Smooth muscle cell (in vitro differentiated cells): ENCODE results near the gene HNF4A. TPM values are rescaled to one million over a fixed set of nuclear protein-coding genes. Genes with fewer than 3 reads are reported as not detected.
A peak's percentile ranks its signal among the peaks of the same experiment; 100 is the strongest.

Experiments used
- DNase-seq: peaks from one replicate; lab custom pipeline; 2025; ENCODE audit not compliant: unreplicated experiment; lab: John Stamatoyannopoulos, UW
- H2AFZ ChIP-seq: fragments of 200-600 bp; sonication (generic); 2 replicates; pipeline ENCODE4 v1.6.0; 2016; ENCODE audit warnings: antibody characterized with exemption, low read depth, mild to moderate bottlenecking
- H3F3A ChIP-seq: fragments of 200-600 bp; sonication (generic); 2 replicates; pipeline ENCODE4 v1.6.0; 2017; ENCODE audit warnings: antibody characterized with exemption, low read depth
- H3K27ac ChIP-seq: fragments of 200-600 bp; sonication (generic); 2 replicates; pipeline ENCODE4 v1.5.1; 2016; ENCODE audit warnings: low read depth, mild to moderate bottlenecking
- H3K27me3 ChIP-seq: fragments of 200-600 bp; sonication (generic); 2 replicates; pipeline ENCODE4 v1.6.1; 2016; ENCODE audit warnings: low read depth, mild to moderate bottlenecking
- H3K36me3 ChIP-seq: fragments of 200-600 bp; sonication (generic); 2 replicates; pipeline ENCODE4 v1.5.1; 2016; ENCODE audit warnings: low read depth
- H3K4me1 ChIP-seq: fragments of 200-600 bp; sonication (generic); 2 replicates; pipeline ENCODE4 v1.5.1; 2016; ENCODE audit warnings: low read depth
- H3K4me2 ChIP-seq: fragments of 200-600 bp; sonication (generic); 2 replicates; pipeline ENCODE4 v1.6.0; 2016; ENCODE audit warnings: mild to moderate bottlenecking
- H3K4me3 ChIP-seq: fragments of 200-600 bp; sonication (generic); 2 replicates; pipeline ENCODE4 v1.5.1; 2016; ENCODE audit warnings: mild to moderate bottlenecking
- H3K79me2 ChIP-seq: fragments of 200-600 bp; sonication (generic); 2 replicates; pipeline ENCODE4 v1.6.0; 2016; ENCODE audit warnings: low read depth, mild to moderate bottlenecking
- H3K9ac ChIP-seq: fragments of 200-600 bp; sonication (generic); 2 replicates; pipeline ENCODE4 v1.6.0; 2016; ENCODE audit warnings: low read depth
- H3K9me3 ChIP-seq: fragments of 200-600 bp; sonication (generic); replicated peaks from 2 replicates; pipeline ENCODE4 v1.5.1; 2016; ENCODE audit warnings: low read depth
- H4K20me1 ChIP-seq: fragments of 200-600 bp; sonication (generic); 2 replicates; pipeline ENCODE4 v1.6.0; 2016; ENCODE audit warnings: low read depth
- WGBS: methylation state at CpG from one replicate; pipeline ENCODE4 v1.1.7; 2016; ENCODE audit warnings: low lambda C conversion rate; 5-methylcytosine and 5-hydroxymethylcytosine counted together
- polyA plus RNA-seq: library from polyadenylated mRNA; unstranded; fragments of >200 nt; fragmentation: Nextera tagmentation; extraction: Ambion mirVana; gene quantifications from 2 replicates; pipeline ENCODE4 v1.2.1, GENCODE V29; 2016
- total RNA-seq: library from RNA; depleted of rRNA; stranded (reverse); fragments of >200 nt; gene quantifications from 2 replicates; pipeline ENCODE4 v1.2.3, GENCODE V29; 2014
- TF ChIP-seq, protein P1 (sequence below): fragments of 200-600 bp; sonication (generic); IDR thresholded peaks from 2 replicates; pipeline ENCODE4 v1.5.1; 2017; ENCODE audit warnings: borderline replicate concordance, mild to moderate bottlenecking, antibody characterized with exemption; ENCODE audit not compliant: insufficient read depth, poor library complexity, severe bottlenecking

The HNF4A gene
- total and polyA plus RNA-seq, 2 experiments from 2014 or later, result not detected

- Histone ChIP-seq H3K36me3 (no peaks in the 10 kb centered on the region), H3K27ac (no peak overlapping the region), H2AFZ (no peak overlapping the region), H4K20me1 (no peaks in the 10 kb centered on the region), H3F3A (no peaks in the 10 kb centered on the region), H3K4me3 (peak overlapping the region; percentile 42), H3K27me3 (no peaks in the 10 kb centered on the region), H3K9ac (no peak overlapping the region), H3K4me2 (no peak overlapping the region), H3K79me2 (no peaks in the 10 kb centered on the region), H3K9me3 (no peaks in the 10 kb centered on the region), H3K4me1 (no peaks in the 10 kb centered on the region)
- TF ChIP-seq, protein P1, sequence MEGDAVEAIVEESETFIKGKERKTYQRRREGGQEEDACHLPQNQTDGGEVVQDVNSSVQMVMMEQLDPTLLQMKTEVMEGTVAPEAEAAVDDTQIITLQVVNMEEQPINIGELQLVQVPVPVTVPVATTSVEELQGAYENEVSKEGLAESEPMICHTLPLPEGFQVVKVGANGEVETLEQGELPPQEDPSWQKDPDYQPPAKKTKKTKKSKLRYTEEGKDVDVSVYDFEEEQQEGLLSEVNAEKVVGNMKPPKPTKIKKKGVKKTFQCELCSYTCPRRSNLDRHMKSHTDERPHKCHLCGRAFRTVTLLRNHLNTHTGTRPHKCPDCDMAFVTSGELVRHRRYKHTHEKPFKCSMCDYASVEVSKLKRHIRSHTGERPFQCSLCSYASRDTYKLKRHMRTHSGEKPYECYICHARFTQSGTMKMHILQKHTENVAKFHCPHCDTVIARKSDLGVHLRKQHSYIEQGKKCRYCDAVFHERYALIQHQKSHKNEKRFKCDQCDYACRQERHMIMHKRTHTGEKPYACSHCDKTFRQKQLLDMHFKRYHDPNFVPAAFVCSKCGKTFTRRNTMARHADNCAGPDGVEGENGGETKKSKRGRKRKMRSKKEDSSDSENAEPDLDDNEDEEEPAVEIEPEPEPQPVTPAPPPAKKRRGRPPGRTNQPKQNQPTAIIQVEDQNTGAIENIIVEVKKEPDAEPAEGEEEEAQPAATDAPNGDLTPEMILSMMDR, result no peak
- 54% methylated on average over 2 of the region's 2 CpGs for WGBS
- no peak for DNase-seq
Observed at GRCh38 chr20:44357020-44357419, 1.5 kb downstream of the HNF4A start.

GRCh38 chr20:44357555-44358125, 2.1 kb downstream of the HNF4A start:
- Histone ChIP-seq H3K9me3 (no peaks in the 10 kb centered on the region), H2AFZ (no peak overlapping the region), H3K36me3 (no peaks in the 10 kb centered on the region), H3F3A (no peaks in the 10 kb centered on the region), H3K27me3 (no peaks in the 10 kb centered on the region), H4K20me1 (no peaks in the 10 kb centered on the region), H3K4me3 (peak overlapping the region; percentile 42), H3K79me2 (no peaks in the 10 kb centered on the region), H3K27ac (no peak overlapping the region), H3K4me2 (no peak overlapping the region), H3K4me1 (no peaks in the 10 kb centered on the region), H3K9ac (no peak overlapping the region)
- 58% methylated on average over 4 of the region's 4 CpGs for WGBS
- no peak for DNase-seq
- TF ChIP-seq, protein P1, result no peak

GRCh38 chr20:44358776-44359175, 3.3 kb downstream of the HNF4A start:
- Histone ChIP-seq H3K27ac (no peak overlapping the region), H3K4me1 (no peaks in the 10 kb centered on the region), H3K27me3 (no peaks in the 10 kb centered on the region), H3F3A (no peaks in the 10 kb centered on the region), H3K9ac (no peak overlapping the region), H3K4me3 (no peak overlapping the region), H3K36me3 (no peaks in the 10 kb centered on the region), H4K20me1 (no peaks in the 10 kb centered on the region), H3K9me3 (no peaks in the 10 kb centered on the region), H3K4me2 (no peak overlapping the region), H3K79me2 (no peaks in the 10 kb centered on the region), H2AFZ (no peak overlapping the region)
- DNase-seq, result no peak
- WGBS, result 68% methylated on average over 8 of the region's 8 CpGs
- TF ChIP-seq, protein P1, result no peak

- Histone ChIP-seq H3K4me2 (no peak overlapping the region), H3F3A (no peaks in the 10 kb centered on the region), H3K9me3 (no peaks in the 10 kb centered on the region), H3K9ac (no peak overlapping the region), H3K4me1 (no peaks in the 10 kb centered on the region), H3K27me3 (no peaks in the 10 kb centered on the region), H3K4me3 (no peak overlapping the region), H2AFZ (no peak overlapping the region), H4K20me1 (no peaks in the 10 kb centered on the region), H3K36me3 (no peaks in the 10 kb centered on the region), H3K79me2 (no peaks in the 10 kb centered on the region), H3K27ac (no peak overlapping the region)
- DNase-seq, result no peak
- TF ChIP-seq, protein P1, result no peak
Observed at GRCh38 chr20:44360221-44360620, 4.7 kb downstream of the HNF4A start.
